Breast epithelium (tissue), 4 donors: ENCODE data around the gene SPN. TPM values are rescaled to one million over a fixed set of nuclear protein-coding genes. Genes with fewer than 3 reads are reported as not detected.

Experiments
- DNase-seq, 2 donors: peaks; one replicate each; pipeline ENCODE4 v3.0.0-alpha.2; 2019; ENCODE audit warnings: low spot score in 2 of 2
- H3K27ac ChIP-seq, 2 donors: fragments of 200-600 bp; sonication (generic) in 1 of 2; one replicate each; pipeline ENCODE4 v1.5.1; 2016 to 2019; ENCODE audit warnings: mild to moderate bottlenecking in 1 of 2
- H3K27me3 ChIP-seq, 2 donors: fragments of 200-600 bp; sonication (generic) in 1 of 2; one replicate each; pipeline versions ENCODE4 v1.5.1 to v1.6.0; 2017 to 2019; ENCODE audit warnings: control low read depth in 1 of 2, mild to moderate bottlenecking in 1 of 2
- H3K36me3 ChIP-seq: fragments of 200-600 bp; one replicate; pipeline ENCODE4 v1.5.1; 2019
- H3K4me1 ChIP-seq, 2 donors: fragments of 200-600 bp; sonication (generic); one replicate each; pipeline ENCODE4 v1.5.1; 2016 to 2019; ENCODE audit warnings: control low read depth in 1 of 2
- H3K4me3 ChIP-seq, 3 donors: fragments of 200-600 bp; sonication (generic); 1 replicate in 2 of 3; 2 replicates in 1 of 3; pipeline ENCODE4 v1.5.1; 2016 to 2019; ENCODE audit warnings: mild to moderate bottlenecking in 3 of 3, moderate library complexity in 2 of 3
- H3K9me3 ChIP-seq, 2 donors: fragments of 200-600 bp; sonication (generic) in 1 of 2; one replicate each; pipeline ENCODE4 v1.5.1; 2016 to 2019; ENCODE audit warnings: control low read depth in 1 of 2
- POLR2A ChIP-seq: fragments of 450-650 bp; IDR thresholded peaks from one replicate; pipeline ENCODE4 v1.6.1; 2016; ENCODE audit warnings: antibody characterized with exemption, mild to moderate bottlenecking, moderate library complexity
- POLR2AphosphoS5 ChIP-seq, 3 donors: sonication (generic); formaldehyde crosslinking; IDR thresholded peaks; one replicate each; pipeline ENCODE4 v1.6.1; 2017; ENCODE audit warnings: antibody characterized with exemption in 3 of 3
- intact Hi-C: fragments of 100-400 bp; cut with DNase I; formaldehyde crosslinking; loops from one replicate; pipeline ENCODE4 v1.15.1; 2023; ENCODE audit warnings: low total_unique reads
- total RNA-seq, 3 donors: library from RNA; depleted of rRNA; stranded (reverse); fragments of >200 nt; gene quantifications; one replicate each; pipeline ENCODE4 v1.1.0, GENCODE V29; 2016
- TF ChIP-seq, protein P1 (sequence below), 3 donors: fragments of 450-650 bp; IDR thresholded peaks; one replicate each; pipeline ENCODE4 v1.5.1; 2016 to 2017; ENCODE audit warnings: antibody characterized with exemption in 3 of 3, mild to moderate bottlenecking in 3 of 3, moderate library complexity in 3 of 3

The SPN gene
- total RNA-seq, 3 donors from 2014 or later, result 1.4 to 5.1 (median 2.3) TPM

DNA sequence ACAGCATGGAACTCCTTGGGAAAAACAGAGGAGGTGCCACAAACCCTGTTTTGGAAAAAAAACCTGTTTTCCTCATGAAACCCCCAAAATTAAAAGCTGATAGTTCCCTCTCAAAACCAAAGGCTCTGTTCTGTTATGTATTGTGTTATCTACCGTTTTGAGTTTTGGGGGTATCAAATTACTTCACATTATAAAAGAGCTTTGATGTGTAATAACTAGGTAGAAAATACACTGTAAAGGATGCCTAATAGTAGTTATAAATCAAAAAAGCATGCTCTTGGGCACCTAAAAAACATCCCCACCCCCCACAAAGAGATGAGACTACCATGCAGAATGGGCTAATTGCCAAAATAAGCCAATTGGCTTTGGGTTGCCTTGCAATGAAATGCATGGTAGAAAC, 51.9 kb downstream of the SPN start:
- no peaks in the 10 kb centered on the region for H3K4me1 ChIP-seq
- TF ChIP-seq POLR2AphosphoS5 (IDR thresholded peaks at IDR 0.05) (no peak), POLR2A (no peak)
- TF ChIP-seq, protein P1, sequence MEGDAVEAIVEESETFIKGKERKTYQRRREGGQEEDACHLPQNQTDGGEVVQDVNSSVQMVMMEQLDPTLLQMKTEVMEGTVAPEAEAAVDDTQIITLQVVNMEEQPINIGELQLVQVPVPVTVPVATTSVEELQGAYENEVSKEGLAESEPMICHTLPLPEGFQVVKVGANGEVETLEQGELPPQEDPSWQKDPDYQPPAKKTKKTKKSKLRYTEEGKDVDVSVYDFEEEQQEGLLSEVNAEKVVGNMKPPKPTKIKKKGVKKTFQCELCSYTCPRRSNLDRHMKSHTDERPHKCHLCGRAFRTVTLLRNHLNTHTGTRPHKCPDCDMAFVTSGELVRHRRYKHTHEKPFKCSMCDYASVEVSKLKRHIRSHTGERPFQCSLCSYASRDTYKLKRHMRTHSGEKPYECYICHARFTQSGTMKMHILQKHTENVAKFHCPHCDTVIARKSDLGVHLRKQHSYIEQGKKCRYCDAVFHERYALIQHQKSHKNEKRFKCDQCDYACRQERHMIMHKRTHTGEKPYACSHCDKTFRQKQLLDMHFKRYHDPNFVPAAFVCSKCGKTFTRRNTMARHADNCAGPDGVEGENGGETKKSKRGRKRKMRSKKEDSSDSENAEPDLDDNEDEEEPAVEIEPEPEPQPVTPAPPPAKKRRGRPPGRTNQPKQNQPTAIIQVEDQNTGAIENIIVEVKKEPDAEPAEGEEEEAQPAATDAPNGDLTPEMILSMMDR (IDR thresholded peaks at IDR 0.05), result no peak
- H3K27ac ChIP-seq, result no peak overlapping the region
- no peaks in the 10 kb centered on the region for H3K9me3 ChIP-seq
- intact Hi-C loops, result no loop called here
- no peak overlapping the region for H3K4me3 ChIP-seq
- H3K36me3 ChIP-seq, result no peaks in the 10 kb centered on the region
- no peak for DNase-seq
- no peaks in the 10 kb centered on the region for H3K27me3 ChIP-seq

DNA sequence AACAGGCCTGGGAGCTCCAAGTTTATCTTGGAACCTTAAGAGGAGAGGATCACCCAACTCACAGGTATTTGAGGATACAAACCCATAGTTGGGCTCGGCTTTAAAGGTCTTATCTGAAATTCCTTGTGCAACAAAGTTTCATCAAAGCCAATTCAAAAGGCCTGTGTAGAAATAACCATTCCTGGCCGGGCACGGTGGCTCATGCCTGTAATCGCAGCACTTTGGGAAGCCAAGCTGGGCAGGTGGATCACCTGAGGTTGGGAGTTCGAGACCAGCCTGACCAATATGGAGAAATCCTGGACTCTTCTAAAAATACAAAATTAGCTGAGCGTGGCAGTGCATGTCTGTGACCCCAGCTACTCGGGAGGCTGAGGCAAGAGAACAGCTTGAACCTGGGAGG, 54.1 kb downstream of the SPN start:
- H3K36me3 ChIP-seq, result no peaks in the 10 kb centered on the region

GRCh38 chr16:29719063-29719462, 56.0 kb downstream of the SPN start:
- H3K27ac ChIP-seq, result no peak overlapping the region
- no peaks in the 10 kb centered on the region for H3K36me3 ChIP-seq
- no peak for DNase-seq
- TF ChIP-seq POLR2AphosphoS5 (IDR thresholded peaks at IDR 0.05) (no peak), POLR2A (no peak)
- TF ChIP-seq, protein P1 (IDR thresholded peaks at IDR 0.05), result no peak
- no peak overlapping the region for H3K4me3 ChIP-seq
- no peaks in the 10 kb centered on the region for H3K4me1 ChIP-seq
- H3K27me3 ChIP-seq, result no peaks in the 10 kb centered on the region
- intact Hi-C loops, result no loop called here
- no peaks in the 10 kb centered on the region for H3K9me3 ChIP-seq

More for the DNA sequence above, 54.1 kb downstream of the SPN start:
- TF ChIP-seq POLR2A (no peak), POLR2AphosphoS5 (IDR thresholded peaks at IDR 0.05) (no peak)
- TF ChIP-seq, protein P1 (IDR thresholded peaks at IDR 0.05), result no peak
- Histone ChIP-seq H3K4me1 (no peaks in the 10 kb centered on the region), H3K9me3 (no peaks in the 10 kb centered on the region), H3K4me3 (no peak overlapping the region), H3K27ac (no peak overlapping the region), H3K27me3 (no peaks in the 10 kb centered on the region)
- no peak for DNase-seq
- intact Hi-C loops, result no loop called here

Other genes with a start within 250 kb of the SPN start
- 10 to 100 TPM; 15.4 to 16.2 (median 16.2) TPM for gene BOLA2, start 208.9 kb upstream of the SPN start, total RNA-seq
- gene SLX1B, start 208.7 kb upstream of the SPN start, total RNA-seq, result 10 to 100 TPM; 11.7 to 14.1 (median 12.6) TPM
- gene SULT1A4, start 203.3 kb upstream of the SPN start, total RNA-seq, result 10 to 100 TPM; 11.1 to 15.4 (median 15.2) TPM
- gene NPIPB12, start 156.8 kb upstream of the SPN start, total RNA-seq, result 10 to 100 TPM; 49.5 to 84.9 (median 77.8) TPM
- 10 to 100 TPM in 1 of 3 donors, 1 to 10 TPM in 2; 2.4 to 13.3 (median 9.5) TPM for gene QPRT, start 15.9 kb downstream of the SPN start, total RNA-seq
- gene C16orf54, start 82.7 kb downstream of the SPN start, total RNA-seq, result 1 to 10 TPM in 2 of 3 donors, under 1 TPM in 1; 0.66 to 2.1 (median 1.8) TPM
- under 1 TPM in 1 of 3 donors, not detected in 2; 0.33 TPM for gene ZG16, start 115.0 kb downstream of the SPN start, total RNA-seq
- 10 to 100 TPM; 16.3 to 50.2 (median 22.3) TPM for gene KIF22, start 127.5 kb downstream of the SPN start, total RNA-seq
- 10 to 100 TPM; 49.3 to 61.9 (median 60.0) TPM for gene MAZ, start 143.3 kb downstream of the SPN start, total RNA-seq
- gene PRRT2, start 148.9 kb downstream of the SPN start, total RNA-seq, result 1 to 10 TPM; 2.9 to 3.9 (median 3.5) TPM
- 10 to 100 TPM; 26.6 to 40.5 (median 29.8) TPM for gene PAGR1, start 152.9 kb downstream of the SPN start, total RNA-seq
- 100 to 1,000 TPM in 1 of 3 donors, 10 to 100 TPM in 2; 78.1 to 132 (median 99.7) TPM for gene MVP, start 157.2 kb downstream of the SPN start, total RNA-seq
- 100 to 1,000 TPM; 102 to 119 (median 117) TPM for gene CDIPT, start 200.0 kb downstream of the SPN start, total RNA-seq
- gene SEZ6L2, start 236.3 kb downstream of the SPN start, total RNA-seq, result 1 to 10 TPM in 2 of 3 donors, under 1 TPM in 1; 0.16 to 7.2 (median 5.0) TPM
- 1 to 10 TPM in 2 of 3 donors, not detected in 1; 1.3 to 2.5 TPM for gene ASPHD1, start 237.2 kb downstream of the SPN start, total RNA-seq